Astrocyte (in vitro differentiated cells and primary cell): Measurements from ENCODE around the gene CNTN1.

Source experiments
- CTCF ChIP-seq: IDR thresholded peaks from 2 replicates; pipeline ENCODE4 v1.5.1; 2011; ENCODE audit warnings: low read depth, mild to moderate bottlenecking, inconsistent platforms, low read length, moderate library complexity; ENCODE audit not compliant: insufficient read depth
- EZH2 ChIP-seq: IDR thresholded peaks from 2 replicates; pipeline ENCODE4 v1.6.1; 2012; ENCODE audit warnings: mild to moderate bottlenecking, low read length, inconsistent platforms; ENCODE audit not compliant: insufficient read depth

- TF ChIP-seq CTCF (no peak), EZH2 (no peak)
Observed at GRCh38 chr12:40969796-40970195, 277.6 kb downstream of the CNTN1 start.
